Measurements from ENCODE around the gene CDK10.
"Not testable (repeated sequence)": the region's sequence is repeated elsewhere in the genome, so short reads cannot be mapped to it uniquely, and the experiment has no call there.

Gene CDK10

DNA sequence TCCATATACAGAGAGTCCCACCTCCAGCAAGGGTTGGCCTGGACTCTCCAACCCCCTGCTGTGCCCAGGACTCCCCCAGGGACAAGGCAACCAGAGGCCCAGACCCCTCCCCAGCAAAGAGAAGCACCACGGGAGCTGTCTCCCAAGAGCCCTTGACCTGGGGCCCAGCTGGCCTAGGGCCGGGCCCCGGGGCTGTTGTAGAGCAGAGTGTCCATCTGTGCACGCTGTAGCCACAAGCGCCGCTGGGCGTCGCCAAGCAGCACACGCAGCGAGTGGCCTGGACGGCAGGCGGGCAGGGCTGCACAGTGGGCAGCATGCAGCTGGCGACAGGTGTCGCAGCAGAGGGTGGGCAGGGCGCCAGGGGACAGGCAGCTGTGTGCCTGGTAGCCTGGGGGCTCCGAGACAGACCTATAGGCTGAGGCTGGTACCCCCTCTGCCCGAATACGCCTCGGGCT is 10.7 kb downstream of the CDK10 start:
- DNase-seq: no peak

DNA sequence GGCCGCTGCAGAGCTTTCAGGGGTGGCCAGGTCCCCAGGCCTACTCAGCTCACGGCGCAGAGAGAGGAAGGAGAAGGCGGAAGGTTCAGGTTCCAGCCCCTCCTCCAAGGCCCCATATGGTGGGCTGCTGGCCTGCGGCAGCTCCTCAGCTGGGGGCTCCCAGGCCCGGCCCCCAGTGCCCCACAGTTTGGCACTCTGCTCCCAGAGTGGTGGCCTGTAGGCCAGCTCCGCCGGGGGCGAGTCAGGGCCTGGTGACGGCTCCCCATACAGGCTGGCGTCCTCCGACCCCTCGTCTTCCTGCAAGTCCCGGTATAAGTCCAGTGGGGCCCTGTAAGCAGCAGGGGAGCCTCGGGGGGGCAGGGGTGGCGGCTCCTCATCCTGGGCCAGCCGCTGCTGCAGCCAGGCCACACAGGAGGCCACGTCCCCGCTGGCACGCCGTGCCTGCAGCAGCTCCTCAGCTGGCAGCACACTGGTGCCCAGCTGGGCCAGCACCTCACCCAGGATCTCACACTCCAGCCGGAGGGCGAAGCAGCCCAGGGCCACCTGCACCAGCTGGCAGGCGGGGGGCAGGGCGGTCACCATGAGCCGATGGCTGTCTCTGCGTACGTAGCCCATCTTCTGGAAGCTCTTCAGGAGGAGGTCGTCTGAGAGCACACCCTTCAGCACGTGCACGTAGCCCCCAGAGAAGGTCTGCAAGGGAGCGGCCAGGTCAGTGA is 11.3 kb downstream of the CDK10 start:
- no peak for DNase-seq

DNA sequence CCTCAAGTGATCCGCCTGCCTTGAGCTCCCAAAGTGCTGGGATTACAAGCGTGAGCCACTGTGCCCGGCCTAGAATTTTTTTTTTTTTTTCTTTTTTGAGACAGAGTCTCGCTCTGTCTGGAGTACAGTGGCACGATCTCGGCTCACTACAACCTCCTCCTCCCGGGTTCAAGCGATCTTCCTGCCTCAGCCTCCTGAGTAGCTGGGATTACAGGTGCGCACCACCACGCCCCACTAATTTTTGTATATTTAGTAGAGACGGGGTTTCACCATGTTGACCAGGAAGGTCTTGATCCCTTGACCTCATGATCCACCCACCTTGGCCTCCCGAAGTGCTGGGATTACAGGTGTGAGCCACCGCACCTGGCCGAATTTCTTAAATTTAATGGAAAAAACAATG is 12.2 kb downstream of the CDK10 start:
- DNase-seq: not testable (repeated sequence)

DNA sequence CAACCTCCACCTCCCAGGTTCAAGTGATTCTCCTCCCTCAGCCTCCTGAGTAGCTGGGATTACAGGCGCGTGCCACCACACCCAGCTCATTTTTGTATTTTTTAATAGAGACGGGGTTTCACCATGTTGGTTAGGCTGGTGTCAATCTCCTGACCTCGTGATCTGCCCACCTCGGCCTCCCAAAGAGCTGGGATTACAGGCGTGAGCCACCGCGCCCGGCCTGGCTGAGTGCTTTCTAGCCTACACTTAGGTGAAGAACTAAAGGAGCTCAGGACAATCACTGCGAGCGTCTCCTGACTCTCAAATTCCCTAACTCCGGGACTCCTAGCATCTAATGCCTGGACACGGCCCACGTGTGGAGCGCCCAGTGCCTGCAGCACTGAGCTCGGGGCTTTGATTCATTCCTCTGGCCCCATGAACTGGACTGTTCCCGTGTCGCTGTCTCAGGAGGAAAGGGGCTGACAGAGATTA is 13.2 kb downstream of the CDK10 start:
- not testable (repeated sequence) for DNase-seq

DNA sequence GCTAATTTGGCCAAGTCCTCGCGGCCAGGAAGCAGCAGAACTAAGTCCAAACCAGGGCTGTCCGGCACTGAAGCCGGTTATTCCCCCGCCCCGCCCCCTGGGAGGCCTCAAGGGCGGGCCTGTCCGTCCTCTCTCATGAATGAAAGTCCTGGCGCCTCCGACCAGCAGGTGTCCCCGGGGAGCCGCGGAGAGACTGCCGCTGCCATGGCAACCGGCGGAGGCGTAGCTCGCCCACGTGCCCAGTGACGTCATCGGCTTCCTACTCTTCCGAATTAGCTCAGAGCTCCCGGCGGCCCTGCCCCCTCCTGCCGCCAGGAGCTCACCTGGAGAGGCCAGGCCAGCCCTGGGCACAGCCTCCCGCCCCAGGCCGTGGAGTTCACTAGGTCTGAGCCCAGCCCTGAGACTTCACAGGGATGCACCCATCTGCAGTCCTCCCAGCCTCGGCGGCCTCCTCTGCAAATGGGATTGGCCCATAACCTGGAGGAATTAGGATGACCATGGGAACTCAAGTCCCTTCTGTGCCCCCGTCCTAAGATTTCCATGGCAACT is 13.7 kb downstream of the CDK10 start:
- peak; percentile 86 for DNase-seq

DNA sequence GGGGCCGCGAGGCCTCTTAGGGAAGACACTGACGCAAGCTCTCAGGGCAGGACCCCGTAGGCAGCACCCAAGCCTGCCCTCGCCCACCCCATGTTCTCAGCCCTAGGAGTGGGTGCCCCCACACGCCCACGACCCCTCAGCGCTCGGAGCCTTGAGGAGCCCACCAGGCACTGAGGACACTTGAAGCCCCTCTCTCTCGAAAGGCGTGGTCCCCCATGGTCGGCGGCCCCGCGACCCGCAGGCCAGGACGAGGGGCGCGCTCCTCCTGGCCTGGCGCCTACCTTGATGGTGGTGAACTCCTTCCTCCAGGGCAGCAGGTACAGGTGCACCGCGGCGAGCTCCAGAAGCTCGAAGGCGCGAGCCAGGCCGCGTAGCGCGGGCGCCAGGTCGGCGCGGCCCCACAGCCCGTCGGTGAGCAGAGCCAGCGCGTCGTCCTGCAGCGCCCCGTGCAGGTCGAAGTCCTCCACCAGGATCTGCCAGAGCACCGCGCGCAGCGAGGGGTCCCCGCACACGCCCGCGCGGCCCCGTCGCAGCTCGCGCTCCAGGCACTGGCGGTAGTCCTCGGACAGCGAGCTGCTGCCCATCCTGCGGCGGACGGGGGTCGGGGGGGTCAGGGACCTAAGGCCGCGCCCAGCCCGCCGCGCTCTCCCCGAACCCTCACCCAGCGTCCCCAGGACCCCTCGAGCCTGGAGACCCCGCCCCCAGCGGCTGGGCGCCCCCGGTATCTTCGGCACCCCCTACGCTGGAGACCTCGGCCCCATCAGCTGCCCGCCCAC is 14.3 kb downstream of the CDK10 start:
- no peak for DNase-seq

DNA sequence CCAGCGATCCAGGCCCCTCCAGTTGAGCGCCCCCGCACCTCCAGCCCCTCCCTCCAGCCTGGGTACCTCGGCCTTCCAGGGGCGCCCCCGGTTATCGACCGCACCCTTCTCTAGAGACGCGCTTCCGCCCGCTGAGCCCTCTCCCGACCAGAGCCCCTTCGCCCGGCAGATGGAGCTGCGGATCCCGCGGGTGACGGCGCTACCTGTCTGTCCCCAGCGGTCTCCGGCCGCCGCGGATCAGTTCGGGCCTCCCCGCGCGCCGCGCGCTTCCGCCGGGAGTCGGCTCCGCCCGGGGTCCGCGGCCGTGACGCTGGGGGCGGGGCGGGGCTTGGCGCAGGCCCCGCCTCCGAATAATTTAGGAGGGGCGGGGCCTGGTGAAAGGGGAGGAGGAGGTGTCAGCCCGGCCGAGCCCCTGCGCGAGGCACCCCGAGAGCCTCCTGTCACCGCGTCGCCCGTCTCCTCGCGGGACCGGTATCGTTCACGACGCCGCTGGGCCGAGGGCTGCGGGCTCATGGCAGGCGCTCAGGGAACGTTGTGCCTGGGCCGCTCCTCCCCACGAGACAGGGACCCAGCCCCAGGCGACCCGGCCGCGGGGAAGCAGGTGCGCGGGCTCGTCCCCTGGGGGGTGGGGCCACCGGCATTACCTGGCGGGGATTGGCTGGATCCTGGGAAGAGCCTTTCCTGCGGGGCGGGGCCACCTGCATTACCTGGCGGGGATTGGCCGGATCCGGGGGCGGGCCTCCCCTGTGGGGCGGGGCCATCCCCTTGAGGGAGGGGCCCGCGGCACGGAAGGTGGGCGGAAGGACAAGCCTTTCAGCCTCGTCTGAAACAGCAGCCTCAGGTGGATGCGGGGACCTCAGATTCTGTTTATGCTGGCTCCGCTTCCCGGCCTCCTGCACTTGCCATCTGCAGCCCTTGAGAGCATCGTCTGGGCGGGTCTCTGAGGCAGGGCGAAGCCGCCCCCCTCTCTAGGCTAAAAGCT is 15.2 kb downstream of the CDK10 start, which contains the start of gene SPATA2L:
Gene SPATA2L (minus strand): TSS at position 281 of the 982 bp plus-strand sequence. CDS start 473 bp downstream, outside the sequence.
- peak; percentile 80 for DNase-seq

DNA sequence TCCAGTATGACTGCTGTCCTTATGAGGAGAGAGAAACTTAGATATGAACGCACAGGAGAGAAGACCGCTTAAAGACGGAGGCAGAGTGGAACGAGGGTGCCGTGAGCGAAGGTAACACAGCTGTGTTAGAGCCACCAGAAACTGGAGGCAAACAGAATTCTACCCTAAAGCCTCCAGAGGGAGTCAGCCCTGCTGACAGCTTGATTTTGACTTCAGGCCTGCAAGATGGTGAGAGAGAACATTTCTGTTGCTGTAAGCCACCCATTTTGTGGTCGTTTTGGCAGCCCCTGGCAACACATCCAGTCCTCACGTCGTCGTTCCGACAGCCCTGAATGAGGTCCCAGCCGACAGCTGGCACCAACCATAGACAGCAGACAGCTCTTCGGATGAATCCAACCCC is 17.8 kb downstream of the CDK10 start:
- DNase-seq: no peak

DNA sequence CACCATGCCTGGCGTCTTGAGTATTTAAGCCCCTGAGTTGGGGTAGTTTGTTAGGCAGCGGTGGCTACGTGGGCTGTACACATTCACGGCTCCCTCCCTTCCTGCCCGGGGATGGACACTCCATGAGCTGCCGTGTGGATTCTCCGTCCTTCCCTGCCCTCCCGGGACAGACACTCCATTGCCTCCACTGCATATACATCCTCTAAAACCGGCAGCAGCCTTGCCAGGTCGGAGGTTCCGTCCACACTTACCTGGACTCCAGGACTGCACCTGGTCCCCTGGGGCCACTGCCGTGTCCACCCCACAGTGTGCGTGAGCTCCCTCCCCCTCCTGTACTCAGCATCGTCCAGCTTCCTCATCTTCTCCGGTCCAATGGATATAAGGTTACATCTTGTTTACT is 18.5 kb downstream of the CDK10 start:
- no peak for DNase-seq

DNA sequence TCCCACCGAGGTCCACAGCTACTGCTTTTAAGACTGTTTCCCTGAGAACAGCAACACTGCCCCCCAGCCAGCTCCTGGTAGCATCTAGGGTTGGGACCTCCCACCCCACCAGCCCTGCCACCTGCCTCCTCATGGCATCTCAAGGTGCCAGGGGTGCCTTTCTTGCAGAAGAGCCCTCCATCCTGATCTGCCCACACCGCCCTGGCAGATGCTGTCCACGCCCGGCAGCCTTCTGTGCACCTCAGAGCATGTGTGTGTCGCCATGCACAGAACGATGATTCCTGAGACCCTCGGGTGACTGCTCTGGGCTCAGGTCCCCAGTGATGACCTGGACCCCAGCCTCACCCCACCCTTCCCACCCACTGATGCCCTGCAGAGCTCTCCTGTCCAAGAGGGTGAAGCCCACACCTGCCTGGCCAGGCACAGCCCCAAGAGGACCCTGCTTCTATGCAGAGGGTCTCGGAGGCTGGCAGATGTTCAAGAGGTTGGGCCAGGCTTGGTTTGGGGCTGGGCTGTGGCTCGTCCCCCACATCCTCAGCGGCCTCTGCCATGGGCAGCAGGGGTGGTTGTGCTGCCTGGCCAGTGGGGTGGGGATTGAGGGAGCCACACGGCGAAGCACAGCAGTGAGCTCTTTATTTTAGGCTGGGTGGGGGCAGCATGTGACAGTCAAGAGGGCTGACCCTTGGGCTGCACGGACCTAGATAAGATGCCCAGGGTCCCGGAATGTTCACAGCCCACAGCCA is 20.2 kb downstream of the CDK10 start:
- DNase-seq: no peak

DNA sequence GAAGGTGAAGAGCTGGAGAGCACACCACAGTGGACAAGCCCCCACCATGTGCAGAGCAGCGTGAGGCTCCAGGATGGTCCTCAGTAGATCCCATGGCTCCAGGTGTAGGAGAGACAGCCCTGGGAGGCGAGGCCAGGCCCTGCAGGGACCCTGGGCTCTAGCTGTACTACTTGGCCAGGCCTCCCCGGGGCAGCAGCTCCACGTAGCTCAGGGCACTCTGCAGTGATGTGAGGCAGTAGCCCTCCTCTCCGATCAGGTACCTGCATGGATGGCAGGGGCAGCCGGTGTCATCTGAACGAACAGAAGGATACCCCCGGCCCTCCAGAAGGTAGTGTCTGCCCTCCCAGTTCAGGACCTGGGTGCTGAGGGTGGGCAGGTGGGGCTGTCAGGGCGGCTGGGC is 21.2 kb downstream of the CDK10 start:
- no peak for DNase-seq

DNA sequence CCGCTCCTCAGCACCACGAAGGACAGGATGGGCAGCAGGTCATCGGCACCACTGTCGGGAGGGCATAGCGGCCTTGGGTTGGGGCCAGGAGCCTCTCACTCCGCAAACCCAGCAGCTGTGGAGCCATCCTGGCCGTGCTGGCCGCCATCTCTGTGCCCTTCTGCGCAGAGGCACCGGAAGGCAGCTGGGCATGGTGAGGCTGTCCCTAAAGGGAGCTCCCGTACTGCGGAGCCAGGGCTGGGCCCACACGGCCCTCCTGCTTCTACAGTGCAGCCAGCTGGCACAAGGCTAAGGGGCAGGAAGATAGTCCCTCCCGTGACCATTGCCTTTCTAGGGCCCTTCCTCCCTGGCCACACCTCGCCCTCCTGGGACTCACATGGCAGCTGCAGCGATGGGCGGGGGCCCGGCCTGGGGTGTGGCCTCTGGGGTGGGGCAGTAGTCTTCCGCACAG is 22.0 kb downstream of the CDK10 start:
- no peak for DNase-seq

DNA sequence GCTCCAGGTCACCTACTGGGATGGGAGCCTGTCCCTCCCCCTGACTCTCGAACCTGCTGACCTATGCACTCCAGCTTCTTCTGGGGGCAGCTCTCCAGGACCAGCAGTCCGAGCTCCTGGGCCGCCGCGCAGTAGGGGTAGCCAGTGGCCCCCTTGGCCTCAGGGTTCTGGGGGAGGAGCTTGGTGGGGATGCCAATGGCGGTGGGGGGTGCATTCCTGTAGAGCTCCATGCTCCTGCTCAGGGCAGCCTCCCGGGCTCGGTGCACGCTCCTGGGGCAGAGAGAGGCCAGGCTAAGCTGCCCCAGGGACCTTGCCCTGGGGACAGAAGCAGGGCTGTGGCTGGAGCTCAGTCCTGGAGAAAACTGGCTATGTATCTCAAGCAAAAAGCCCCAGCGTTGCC is 22.7 kb downstream of the CDK10 start:
- no peak for DNase-seq

DNA sequence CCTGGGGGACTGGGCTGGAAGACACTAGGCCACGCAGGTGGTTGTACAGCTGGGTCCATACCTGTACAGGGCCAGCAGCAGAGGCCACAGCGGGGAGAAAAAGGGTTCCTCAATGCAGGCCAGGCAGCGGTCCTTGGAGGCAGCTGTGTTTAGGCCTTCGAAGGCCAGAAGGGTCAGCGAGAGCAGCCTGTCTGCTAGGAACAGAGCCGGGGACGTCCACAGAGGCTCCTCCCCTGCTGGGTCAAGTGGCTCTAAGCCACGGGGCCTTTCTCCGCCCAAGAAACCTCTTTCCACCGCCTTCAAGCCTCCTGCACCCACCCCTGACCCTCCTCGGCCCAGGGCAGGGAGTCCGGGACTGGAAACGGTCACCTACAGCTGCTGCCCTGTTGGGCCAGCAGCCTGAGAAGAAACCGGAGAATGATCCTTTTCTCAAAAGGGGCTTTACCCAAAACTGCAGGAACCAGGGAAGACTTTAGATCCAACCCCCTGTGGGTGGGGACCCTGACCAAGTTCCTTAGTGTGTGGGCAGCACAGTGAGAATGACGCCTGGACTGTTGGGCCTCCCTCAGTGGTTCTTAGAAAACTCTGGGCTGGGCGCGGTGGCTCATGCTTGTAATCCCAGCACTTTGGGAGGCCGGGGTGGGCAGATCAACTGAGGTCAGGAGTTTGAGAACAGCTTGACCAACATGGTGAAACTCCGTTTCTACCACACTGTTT is 23.4 kb downstream of the CDK10 start:
- no peak for DNase-seq

DNA sequence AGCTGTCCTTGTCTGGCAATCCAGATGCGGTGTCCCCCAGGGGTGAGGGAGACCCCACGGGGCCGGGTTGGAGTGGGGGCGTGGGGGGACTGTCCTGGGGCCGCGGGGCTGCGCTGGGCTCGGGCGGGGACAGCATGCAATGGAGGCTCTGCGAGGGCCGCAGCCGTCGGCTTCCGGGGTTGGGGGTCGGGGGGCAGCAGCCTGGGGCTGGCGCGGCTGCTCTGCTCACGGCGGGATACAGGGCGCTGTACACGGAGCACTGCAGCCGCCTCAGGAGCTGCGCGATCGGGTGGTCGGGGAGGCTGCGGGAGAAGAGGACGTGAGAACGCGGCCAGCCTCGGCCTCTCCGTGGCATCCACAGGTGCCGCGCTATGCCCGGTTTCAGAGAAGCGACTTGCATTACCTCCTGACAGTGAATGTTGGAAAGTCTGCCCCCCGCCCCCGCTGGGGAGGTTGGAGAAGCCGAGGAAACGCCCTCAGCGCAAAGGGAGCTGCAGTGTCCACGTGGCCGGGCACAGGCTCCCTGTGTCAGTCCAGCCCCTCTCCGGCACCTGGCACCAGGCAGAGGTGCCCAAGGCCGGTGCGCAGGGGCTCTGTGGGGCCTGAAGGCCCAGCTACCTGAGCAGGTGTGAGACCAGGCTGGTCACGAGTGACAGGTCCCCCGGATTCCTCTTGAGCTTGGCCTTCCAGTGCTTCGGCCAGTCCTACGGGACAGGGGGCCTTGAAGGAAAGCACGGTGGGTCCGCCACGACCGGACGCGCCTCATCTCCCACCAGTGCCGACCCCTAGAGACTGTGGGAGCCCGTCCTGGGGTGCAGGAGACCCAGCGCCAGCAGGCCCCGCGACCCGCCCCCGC is 24.4 kb downstream of the CDK10 start:
- no peak for DNase-seq

DNA sequence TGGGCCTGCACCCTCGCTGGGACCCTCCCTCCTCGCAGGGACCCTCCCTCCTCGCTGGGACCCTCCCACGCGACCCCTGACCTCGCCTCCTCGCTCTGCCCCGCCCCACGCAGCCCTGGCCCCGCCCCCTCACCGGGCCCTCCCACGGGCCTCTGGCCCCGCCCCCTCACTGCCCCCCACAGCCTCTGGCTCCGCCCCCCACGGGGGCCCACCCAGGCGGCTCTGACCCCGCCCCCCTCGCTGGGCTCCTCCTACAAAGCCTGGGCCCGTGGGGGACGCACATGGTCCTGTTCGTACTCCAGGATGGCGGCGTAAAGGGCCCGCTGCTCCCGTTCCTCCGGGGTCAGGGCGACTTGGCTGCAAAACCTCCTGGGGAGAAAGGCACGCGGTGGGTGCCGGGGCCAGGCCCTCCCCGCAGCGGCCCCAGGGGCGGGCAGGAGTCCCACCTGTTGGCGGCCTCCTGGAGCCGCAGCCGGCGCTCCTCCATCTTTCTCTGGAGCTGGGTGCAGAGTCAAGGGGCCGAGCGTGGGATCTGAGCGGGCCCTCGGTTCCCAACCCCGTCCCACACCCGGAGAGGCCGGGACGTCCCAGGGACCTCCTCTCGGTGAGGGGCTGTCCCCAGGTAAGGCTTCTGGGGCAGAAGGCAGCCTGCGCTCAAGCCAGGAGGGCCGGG is 25.2 kb downstream of the CDK10 start:
- DNase-seq: peak; percentile 18

DNA sequence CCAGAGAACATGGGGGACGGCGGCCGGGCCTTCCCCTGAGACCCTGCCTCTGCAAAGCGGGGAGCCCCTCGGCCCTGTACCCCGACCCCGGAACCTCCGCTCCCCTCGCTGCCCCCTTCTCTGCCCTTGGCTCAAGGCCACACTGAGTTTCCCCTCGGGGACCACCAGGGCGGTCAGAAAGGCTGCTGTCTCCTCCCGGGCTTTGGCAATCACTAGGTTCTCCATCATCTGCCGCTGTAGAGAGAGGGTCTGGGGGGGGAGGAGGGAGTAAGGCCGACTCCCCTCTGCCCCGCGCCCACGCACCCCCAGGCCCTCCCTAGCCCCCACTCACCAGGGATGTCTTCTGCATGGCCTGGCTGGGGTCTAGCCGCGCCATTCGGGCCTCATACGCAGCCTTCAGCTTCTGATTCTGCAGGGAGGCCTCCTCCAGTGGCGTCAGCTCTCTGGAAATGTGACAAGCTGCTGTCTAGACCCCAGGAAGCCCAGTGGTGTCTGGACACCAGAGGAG is 25.8 kb downstream of the CDK10 start:
- no peak for DNase-seq

DNA sequence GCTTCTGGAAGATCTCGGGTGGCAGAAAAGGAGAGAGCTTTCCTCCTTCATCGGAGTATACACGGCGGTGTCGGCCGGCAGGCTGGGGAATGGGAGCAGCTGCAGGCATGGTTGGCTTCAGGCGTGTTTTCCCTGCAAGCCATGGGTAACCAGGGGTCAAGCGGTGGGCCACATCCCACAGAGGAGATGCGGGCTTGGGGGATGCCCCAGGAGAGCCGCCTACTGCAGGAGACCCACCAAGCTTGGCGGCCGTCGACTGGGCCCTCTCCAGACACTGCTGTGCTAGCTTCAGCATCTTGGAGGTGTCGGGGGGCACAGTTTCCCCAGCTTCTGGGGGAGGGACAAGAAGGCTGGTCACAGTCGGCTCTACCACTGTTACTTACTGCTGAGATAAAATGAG is 30.0 kb downstream of the CDK10 start:
- no peak for DNase-seq

All from GF-D8 (cell line).